HepG2 (cell line): ENCODE measurements around the gene CTNNA2. TPM values are rescaled to one million over a fixed set of nuclear protein-coding genes. Genes with fewer than 3 reads are reported as not detected.

Experiments
- ATAC-seq: fragments of 200-7000 bp; cut with Tn5 transposase; 3 replicates; pipeline ENCODE4 v1.9.1; 2020; ENCODE audit warnings: mild to moderate bottlenecking, moderate library complexity
- BruUV-seq: library from RNA; stranded (reverse); fragments of 400-500 nt; replicated peaks from 2 replicates; lab custom pipeline; 2021; lab: Mats Ljungman, UMichigan
- CTCF ChIA-PET: fragments of 300-600 bp; formaldehyde crosslinking; extraction: SDS; loops from one replicate; lab custom pipeline; 2021; ENCODE audit warnings: low total read pairs, inconsistent platforms, low intra/inter-chr PET ratio; lab: Yijun Ruan, JAX
- POLR2A ChIA-PET: fragments of 350-600 bp; sonication (Branson Sonifier 250); formaldehyde crosslinking; loops from one replicate; lab custom pipeline; 2020; ENCODE audit warnings: antibody characterized with exemption, inconsistent platforms; lab: Yijun Ruan, JAX
- DNase-seq: peaks from one replicate; pipeline ENCODE4 v3.0.0-alpha.2; 2015; ENCODE audit warnings: low spot score
- FAIRE-seq: peaks from 3 replicates; lab custom pipeline; 2011; peaks lifted over from hg19 to GRCh38; lab: Jason Lieb, UNC
- H2AFZ ChIP-seq: one replicate; pipeline ENCODE4 v1.6.1; 2011; ENCODE audit warnings: low read length, inconsistent platforms
- H3K27ac ChIP-seq: fragments of 300-600 bp; 3 replicates; pipeline ENCODE4 v1.8.0; 2011; ENCODE audit warnings: mixed run types, mild to moderate bottlenecking, mixed read lengths, low read length, inconsistent platforms; ENCODE audit not compliant: insufficient read depth; ENCODE audit errors: extremely low read length
- H3K27me3 ChIP-seq, 2 experiments: fragments of 200-600 bp in 1 of 2; 2 replicates in 1 of 2; 3 replicates in 1 of 2; pipeline versions ENCODE4 v1.6.0 to v1.8.0; 2011; ENCODE audit warnings: low read length in 2 of 2, mild to moderate bottlenecking in 2 of 2, moderate library complexity in 2 of 2, inconsistent platforms in 1 of 2; ENCODE audit not compliant: insufficient read depth in 2 of 2, control insufficient read depth in 1 of 2
- H3K36me3 ChIP-seq, 2 experiments: fragments of 200-600 bp in 1 of 2; replicated peaks in 1 of 2; 2 replicates in 1 of 2; 3 replicates in 1 of 2; pipeline versions ENCODE4 v1.5.1 to v1.8.0; 2011; ENCODE audit warnings: low read length in 2 of 2, inconsistent platforms in 1 of 2; ENCODE audit not compliant: insufficient read depth in 2 of 2, control insufficient read depth in 1 of 2
- H3K4me1 ChIP-seq: 2 replicates; pipeline ENCODE4 v1.5.1; 2012; ENCODE audit warnings: low read length, inconsistent platforms; ENCODE audit not compliant: insufficient read depth
- H3K4me2 ChIP-seq: 2 replicates; pipeline ENCODE4 v1.6.0; 2011; ENCODE audit warnings: low read depth, low read length, inconsistent platforms
- H3K4me3 ChIP-seq, 3 experiments: fragments of 200-600 bp in 1 of 3; sonication (generic), shearing (Covaris generic) in 1 of 3; replicated peaks in 1 of 3; 2 replicates each; pipeline ENCODE4 v1.5.1; 2011 to 2016; ENCODE audit warnings: low read length in 3 of 3, inconsistent platforms in 2 of 3, low read depth in 2 of 3, mild to moderate bottlenecking in 2 of 3, control low read depth in 1 of 3, mixed read lengths in 1 of 3; ENCODE audit not compliant: insufficient read depth in 1 of 3
- H3K79me2 ChIP-seq: one replicate; pipeline ENCODE4 v1.6.1; 2011; ENCODE audit warnings: low read length, inconsistent platforms; ENCODE audit not compliant: insufficient read depth
- H3K9ac ChIP-seq: 2 replicates; pipeline ENCODE4 v1.6.0; 2011; ENCODE audit warnings: mild to moderate bottlenecking, low read depth, low read length, inconsistent platforms; ENCODE audit not compliant: insufficient read depth
- H3K9me3 ChIP-seq: 2 replicates; pipeline ENCODE4 v1.5.1; 2012; ENCODE audit warnings: mild to moderate bottlenecking, low read length
- H4K20me1 ChIP-seq: 2 replicates; pipeline ENCODE4 v1.6.0; 2011; ENCODE audit warnings: inconsistent platforms, mild to moderate bottlenecking, low read length, moderate library complexity; ENCODE audit not compliant: insufficient read depth
- ARID3A ChIP-seq: IDR thresholded peaks from 2 replicates; pipeline ENCODE4 v1.6.1; 2012; ENCODE audit warnings: low read depth, low read length, improper control_type of control experiment
- DNMT3B ChIP-seq: conservative IDR thresholded peaks from 2 replicates; pipeline ENCODE4 v1.6.1; 2016; ENCODE audit warnings: missing biosample characterization, control low read depth
- EHMT2 ChIP-seq: fragments of 200-600 bp; sonication (generic); IDR thresholded peaks from 2 replicates; pipeline ENCODE4 v1.7.0; 2017; ENCODE audit warnings: antibody characterized with exemption, low read depth, low read length, borderline replicate concordance
- MEIS1 ChIP-seq: sonication (generic); formaldehyde crosslinking; IDR thresholded peaks from 2 replicates; pipeline ENCODE4 v1.9.0; 2021; ENCODE audit warnings: mild to moderate bottlenecking, missing genetic modification reagents, moderate library complexity, borderline replicate concordance
- PLRG1 ChIP-seq: fragments of 450-650 bp; conservative IDR thresholded peaks from 2 replicates; pipeline ENCODE4 v1.6.1; 2016
- SNAPC5 ChIP-seq: sonication (generic); formaldehyde crosslinking; IDR thresholded peaks from 2 replicates; pipeline ENCODE4 v1.8.1; 2023; ENCODE audit warnings: mild to moderate bottlenecking, missing genetic modification reagents, borderline replicate concordance
- TIGD3 ChIP-seq: sonication (generic); formaldehyde crosslinking; IDR thresholded peaks from 2 replicates; pipeline ENCODE4 v1.5.1; 2020; ENCODE audit warnings: mild to moderate bottlenecking, missing genetic modification reagents, borderline replicate concordance
- ZNF142 ChIP-seq: sonication (generic); formaldehyde crosslinking; IDR thresholded peaks from 2 replicates; pipeline ENCODE4 v1.4.0; 2020; ENCODE audit warnings: missing genetic modification reagents
- ZNF530 ChIP-seq: sonication (generic); formaldehyde crosslinking; IDR thresholded peaks from 2 replicates; pipeline ENCODE4 v1.5.0; 2020; ENCODE audit warnings: low read depth, mild to moderate bottlenecking, missing genetic modification reagents
- ZNF580 ChIP-seq: IDR thresholded peaks from 2 replicates; pipeline ENCODE4 v1.6.1; 2016; ENCODE audit warnings: low read depth, borderline replicate concordance
- ZNF652 ChIP-seq: IDR thresholded peaks from 2 replicates; pipeline ENCODE4 v1.6.1; 2016; ENCODE audit warnings: low read depth, borderline replicate concordance
- ZNF746 ChIP-seq: sonication (generic); formaldehyde crosslinking; IDR thresholded peaks from 2 replicates; pipeline ENCODE4 v1.8.0; 2022; ENCODE audit warnings: mild to moderate bottlenecking, missing genetic modification reagents
- ZNF749 ChIP-seq: sonication (generic); formaldehyde crosslinking; IDR thresholded peaks from 2 replicates; pipeline ENCODE4 v1.8.0; 2022; ENCODE audit warnings: mild to moderate bottlenecking, missing genetic modification reagents, moderate library complexity, borderline replicate concordance
- ZNF775 ChIP-seq: sonication (generic); formaldehyde crosslinking; IDR thresholded peaks from 2 replicates; pipeline ENCODE4 v1.4.0; 2020; ENCODE audit warnings: missing genetic modification reagents, mild to moderate bottlenecking, moderate library complexity, borderline replicate concordance
- WGBS: methylation state at CpG from one replicate; pipeline ENCODE4 v1.1.6; 2017; ENCODE audit warnings: low lambda C conversion rate; 5-methylcytosine and 5-hydroxymethylcytosine counted together
- in situ Hi-C: cut with HindIII; loops from 2 replicates; pipeline ENCODE4 v1.10.0; 2017; ENCODE audit warnings: low pct_unique_long_range_greater_than_20kb; ENCODE audit not compliant: extremely low pct_ligation_motif_present
- intact Hi-C: fragments of 100-400 bp; cut with micrococcal nuclease; formaldehyde crosslinking; loops from one replicate; pipeline ENCODE4 v1.10.0; 2022; ENCODE audit not compliant: unreplicated experiment
- polyA plus RNA-seq, 8 experiments: library from polyadenylated mRNA; depleted of rRNA in 3 of 8; stranded (reverse) in 7 of 8; unstranded in 1 of 8; fragments of >200 nt; fragmentation: Illumina TruSeq in 4 of 8; extraction: Trizol in 4 of 8; gene quantifications; 2 replicates each; pipeline versions ENCODE4 v1.2.1 to v1.2.3, GENCODE V29; 2011 to 2016; ENCODE audit warnings: low read depth in 4 of 8, missing spikeins in 1 of 8, mixed read lengths in 1 of 8; ENCODE audit not compliant: insufficient read depth in 1 of 8
- total RNA-seq, 5 experiments: library from RNA; depleted of rRNA; stranded (reverse); fragments of >200 nt; fragmentation: Illumina TruSeq; extraction: Trizol; gene quantifications; 2 replicates each; pipeline ENCODE4 v1.2.3, GENCODE V29; 2016; ENCODE audit warnings: low read depth in 1 of 5

The CTNNA2 gene
- total and polyA plus RNA-seq, 2 of the 13 experiments (the other 11 are each of a cell fraction or from before 2014, with no cell fraction given), result not detected

GRCh38 chr2:80548469-80548868 lies 1035.6 kb downstream of the CTNNA2 start:
- ChIA-PET POLR2A (no interaction called here), CTCF (no interaction called here)
- H3K27me3 ChIP-seq, result no peaks in the 10 kb centered on the region
- no peak overlapping the region for H3K4me2 ChIP-seq
- no peaks in the 10 kb centered on the region for H3K36me3 ChIP-seq
- H2AFZ ChIP-seq, result no peak overlapping the region
- H3K79me2 ChIP-seq, result no peaks in the 10 kb centered on the region
- FAIRE-seq, result no peak
- no peaks in the 10 kb centered on the region for H4K20me1 ChIP-seq
- no peak overlapping the region for H3K9ac ChIP-seq
- ATAC-seq, result no peak
- H3K4me1 ChIP-seq, result no peaks in the 10 kb centered on the region
- H3K27ac ChIP-seq, result no peak overlapping the region
- in situ Hi-C loops (no loop called here), intact Hi-C loops (no loop called here)
- H3K4me3 ChIP-seq, result no peak overlapping the region
- BruUV-seq, result no TSS peak
- TF ChIP-seq ZNF749 (CRISPR knock-in tag) (no peak), EHMT2 (no peak), ZNF775 (CRISPR knock-in tag) (no peak), TIGD3 (CRISPR knock-in tag) (no peak), PLRG1 (no peak), SNAPC5 (CRISPR knock-in tag) (no peak), DNMT3B (no peak), ZNF580 (CRISPR knock-in tag) (no peak), ZNF746 (CRISPR knock-in tag) (no peak), ZNF652 (no peak), ZNF530 (no peak), ZNF142 (CRISPR knock-in tag) (no peak), ARID3A (no peak), MEIS1 (no peak)
- DNase-seq, result no peak
- peaks cover 81% of the 10 kb centered on the region for H3K9me3 ChIP-seq
- 3% methylated on average over 3 of the region's 5 CpGs for WGBS
